ENCODE measurements around the gene ANKRD63. TPM values are rescaled to one million over a fixed set of nuclear protein-coding genes. Genes with fewer than 3 reads are reported as not detected.

Gene ANKRD63
- total RNA-seq, 1 experiment from 2014 or later, result 1.2 TPM

GRCh38 chr15:40258544-40258943 lies 24.3 kb downstream of the ANKRD63 start:
- ATAC-seq (peak; percentile 81), DNase-seq (ENCODE audit: low spot score) (peak; percentile 71)
- no peaks in the 10 kb centered on the region for H3K36me3 Mint-ChIP-seq
- no peak overlapping the region for H3K4me3 Mint-ChIP-seq
- H3K27ac Mint-ChIP-seq, result peak overlapping the region; percentile 63; the same call in 1 of the 2 replicates
- peaks cover 22% of the 10 kb centered on the region for H3K4me1 Mint-ChIP-seq
- peaks cover 8% of the 10 kb centered on the region for H3K27me3 Mint-ChIP-seq (ENCODE audit: low read depth)
- no peaks in the 10 kb centered on the region for H3K9me3 Mint-ChIP-seq
- ChIA-PET POLR2A (interaction anchor here (0.7 to 1.6 kb wide), 3 partner anchors 16 to 211 kb away, joined by 4 to 9 read pairs (median 4); partner anchors contain the start of gene PAK6), CTCF (interaction anchor here (0.7 to 15.1 kb wide), 22 partner anchors 12 to 229 kb away, joined by 3 to 224 read pairs (median 6); partner anchors contain the start of genes INAFM2, PAK6 and PLCB2)
- TF ChIP-seq FOXJ3 (CRISPR knock-in tag; IDR thresholded peaks at IDR 0.05; ENCODE audit: borderline replicate concordance), result no peak
- TF ChIP-seq ZNF396 (CRISPR knock-in tag; IDR thresholded peaks at IDR 0.05; ENCODE audit: borderline replicate concordance), result no peak
- no peak for TF ChIP-seq ZNF425 (CRISPR knock-in tag; conservative IDR thresholded peaks at IDR 0.05)
- TF ChIP-seq NFATC4 (CRISPR knock-in tag; IDR thresholded peaks at IDR 0.05), result no peak
- no peak for TF ChIP-seq AFF4 (CRISPR knock-in tag; IDR thresholded peaks at IDR 0.05; ENCODE audit: borderline replicate concordance)

DNA sequence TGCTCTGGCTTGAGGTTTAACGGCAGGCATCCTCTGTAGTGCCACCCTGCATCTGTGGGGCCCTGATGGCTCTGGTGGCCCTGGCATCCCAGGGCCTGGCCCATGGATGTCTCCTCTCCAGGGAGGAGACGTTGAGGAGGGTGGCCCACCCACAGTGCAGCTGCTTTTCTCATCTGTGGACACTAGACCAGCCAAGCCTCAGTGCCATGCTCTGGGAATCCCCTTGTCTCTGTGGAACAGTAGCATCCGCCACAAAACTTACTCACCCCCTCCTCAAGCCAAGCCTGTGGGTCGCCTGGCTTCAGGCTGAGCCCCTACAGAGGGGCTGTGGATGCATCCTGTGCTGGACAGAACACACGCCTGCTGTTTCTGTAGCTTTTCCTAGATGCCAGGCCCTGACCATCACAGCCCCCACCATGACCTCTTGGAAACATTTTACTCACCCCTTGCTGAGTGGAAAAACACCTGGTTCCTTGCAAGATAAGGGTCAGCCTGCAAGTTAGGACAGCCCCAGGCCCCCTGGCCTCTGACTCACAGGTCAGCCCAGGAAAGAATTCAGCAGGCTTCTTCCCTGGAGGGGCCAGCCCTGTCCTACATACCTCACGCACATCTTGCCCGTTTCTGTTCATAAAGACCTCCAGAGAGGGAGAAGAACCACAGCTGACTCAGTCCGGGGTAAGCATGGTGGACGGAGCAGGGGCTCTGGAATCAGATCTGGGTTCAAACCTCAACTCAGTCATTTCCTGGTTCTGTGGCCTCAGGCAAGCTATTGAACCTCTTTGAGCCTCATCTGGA lies 25.0 kb downstream of the ANKRD63 start:
- ATAC-seq (no peak), DNase-seq (ENCODE audit: low spot score) (no peak)
- Mint-ChIP-seq H3K4me3 (no peak overlapping the region), H3K4me1 (peaks cover 29% of the 10 kb centered on the region), H3K9me3 (no peaks in the 10 kb centered on the region), H3K27ac (no peak overlapping the region), H3K27me3 (ENCODE audit: low read depth) (peaks cover 15% of the 10 kb centered on the region), H3K36me3 (no peaks in the 10 kb centered on the region)
- CTCF ChIA-PET, result interaction anchor here (0.7 to 15.1 kb wide), 22 partner anchors 11 to 228 kb away, joined by 3 to 224 read pairs (median 6); partner anchors contain the start of genes INAFM2, PAK6 and PLCB2
- POLR2A ChIA-PET, result interaction anchor here (0.9 to 1.6 kb wide), 2 partner anchors 17 to 19 kb away, joined by 4 to 9 read pairs; partner anchors contain the start of gene PAK6
- no peak for TF ChIP-seq ZNF425 (CRISPR knock-in tag; conservative IDR thresholded peaks at IDR 0.05)
- no peak for TF ChIP-seq SMAD4 (CRISPR knock-in tag; IDR thresholded peaks at IDR 0.05)
- TF ChIP-seq, protein P1, sequence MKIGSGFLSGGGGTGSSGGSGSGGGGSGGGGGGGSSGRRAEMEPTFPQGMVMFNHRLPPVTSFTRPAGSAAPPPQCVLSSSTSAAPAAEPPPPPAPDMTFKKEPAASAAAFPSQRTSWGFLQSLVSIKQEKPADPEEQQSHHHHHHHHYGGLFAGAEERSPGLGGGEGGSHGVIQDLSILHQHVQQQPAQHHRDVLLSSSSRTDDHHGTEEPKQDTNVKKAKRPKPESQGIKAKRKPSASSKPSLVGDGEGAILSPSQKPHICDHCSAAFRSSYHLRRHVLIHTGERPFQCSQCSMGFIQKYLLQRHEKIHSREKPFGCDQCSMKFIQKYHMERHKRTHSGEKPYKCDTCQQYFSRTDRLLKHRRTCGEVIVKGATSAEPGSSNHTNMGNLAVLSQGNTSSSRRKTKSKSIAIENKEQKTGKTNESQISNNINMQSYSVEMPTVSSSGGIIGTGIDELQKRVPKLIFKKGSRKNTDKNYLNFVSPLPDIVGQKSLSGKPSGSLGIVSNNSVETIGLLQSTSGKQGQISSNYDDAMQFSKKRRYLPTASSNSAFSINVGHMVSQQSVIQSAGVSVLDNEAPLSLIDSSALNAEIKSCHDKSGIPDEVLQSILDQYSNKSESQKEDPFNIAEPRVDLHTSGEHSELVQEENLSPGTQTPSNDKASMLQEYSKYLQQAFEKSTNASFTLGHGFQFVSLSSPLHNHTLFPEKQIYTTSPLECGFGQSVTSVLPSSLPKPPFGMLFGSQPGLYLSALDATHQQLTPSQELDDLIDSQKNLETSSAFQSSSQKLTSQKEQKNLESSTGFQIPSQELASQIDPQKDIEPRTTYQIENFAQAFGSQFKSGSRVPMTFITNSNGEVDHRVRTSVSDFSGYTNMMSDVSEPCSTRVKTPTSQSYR (CRISPR knock-in tag; IDR thresholded peaks at IDR 0.05), result no peak
- TF ChIP-seq GTF2I (CRISPR knock-in tag; conservative IDR thresholded peaks at IDR 0.05), result no peak
- no peak for TF ChIP-seq PRRX2 (CRISPR knock-in tag; IDR thresholded peaks at IDR 0.05)
- no peak for TF ChIP-seq USF1 (CRISPR knock-in tag; IDR thresholded peaks at IDR 0.05)
- TF ChIP-seq, protein P2, sequence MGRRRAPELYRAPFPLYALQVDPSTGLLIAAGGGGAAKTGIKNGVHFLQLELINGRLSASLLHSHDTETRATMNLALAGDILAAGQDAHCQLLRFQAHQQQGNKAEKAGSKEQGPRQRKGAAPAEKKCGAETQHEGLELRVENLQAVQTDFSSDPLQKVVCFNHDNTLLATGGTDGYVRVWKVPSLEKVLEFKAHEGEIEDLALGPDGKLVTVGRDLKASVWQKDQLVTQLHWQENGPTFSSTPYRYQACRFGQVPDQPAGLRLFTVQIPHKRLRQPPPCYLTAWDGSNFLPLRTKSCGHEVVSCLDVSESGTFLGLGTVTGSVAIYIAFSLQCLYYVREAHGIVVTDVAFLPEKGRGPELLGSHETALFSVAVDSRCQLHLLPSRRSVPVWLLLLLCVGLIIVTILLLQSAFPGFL (CRISPR knock-in tag; IDR thresholded peaks at IDR 0.05; ENCODE audit: borderline replicate concordance), result no peak
- no peak for TF ChIP-seq FOXP4 (CRISPR knock-in tag; IDR thresholded peaks at IDR 0.05)
- no peak for TF ChIP-seq CREM (CRISPR knock-in tag; IDR thresholded peaks at IDR 0.05)
- TF ChIP-seq, protein P3, sequence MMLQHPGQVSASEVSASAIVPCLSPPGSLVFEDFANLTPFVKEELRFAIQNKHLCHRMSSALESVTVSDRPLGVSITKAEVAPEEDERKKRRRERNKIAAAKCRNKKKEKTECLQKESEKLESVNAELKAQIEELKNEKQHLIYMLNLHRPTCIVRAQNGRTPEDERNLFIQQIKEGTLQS (CRISPR knock-in tag; conservative IDR thresholded peaks at IDR 0.05), result no peak
